BE2C (cell line): Measurements from ENCODE around the gene RAB40C.

ENCODE experiments used
- DNase-seq: peaks from one replicate; pipeline ENCODE4 v3.0.0-alpha.2; 2020
- H3K27me3 ChIP-seq: fragments of 250-450 bp; sonication (Bioruptor Pico); 2 replicates; pipeline ENCODE4 v1.5.1; 2020; ENCODE audit warnings: mild to moderate bottlenecking
- H3K36me3 ChIP-seq: fragments of 250-450 bp; sonication (Bioruptor Pico); 2 replicates; pipeline ENCODE4 v1.5.1; 2020; ENCODE audit warnings: mild to moderate bottlenecking
- H3K4me1 ChIP-seq: fragments of 250-450 bp; sonication (Bioruptor Pico); 2 replicates; pipeline ENCODE4 v1.5.1; 2020
- H3K4me3 ChIP-seq: 2 replicates; pipeline ENCODE4 v1.5.1; 2011; ENCODE audit warnings: low read depth, low read length
- H3K9me3 ChIP-seq: fragments of 250-450 bp; sonication (Bioruptor Pico); 2 replicates; pipeline ENCODE4 v1.5.1; 2020
- TF ChIP-seq, protein P1 (sequence below): IDR thresholded peaks from 2 replicates; pipeline ENCODE4 v1.5.1; 2012; ENCODE audit warnings: mild to moderate bottlenecking, low read depth, low read length

Gene RAB40C

DNA sequence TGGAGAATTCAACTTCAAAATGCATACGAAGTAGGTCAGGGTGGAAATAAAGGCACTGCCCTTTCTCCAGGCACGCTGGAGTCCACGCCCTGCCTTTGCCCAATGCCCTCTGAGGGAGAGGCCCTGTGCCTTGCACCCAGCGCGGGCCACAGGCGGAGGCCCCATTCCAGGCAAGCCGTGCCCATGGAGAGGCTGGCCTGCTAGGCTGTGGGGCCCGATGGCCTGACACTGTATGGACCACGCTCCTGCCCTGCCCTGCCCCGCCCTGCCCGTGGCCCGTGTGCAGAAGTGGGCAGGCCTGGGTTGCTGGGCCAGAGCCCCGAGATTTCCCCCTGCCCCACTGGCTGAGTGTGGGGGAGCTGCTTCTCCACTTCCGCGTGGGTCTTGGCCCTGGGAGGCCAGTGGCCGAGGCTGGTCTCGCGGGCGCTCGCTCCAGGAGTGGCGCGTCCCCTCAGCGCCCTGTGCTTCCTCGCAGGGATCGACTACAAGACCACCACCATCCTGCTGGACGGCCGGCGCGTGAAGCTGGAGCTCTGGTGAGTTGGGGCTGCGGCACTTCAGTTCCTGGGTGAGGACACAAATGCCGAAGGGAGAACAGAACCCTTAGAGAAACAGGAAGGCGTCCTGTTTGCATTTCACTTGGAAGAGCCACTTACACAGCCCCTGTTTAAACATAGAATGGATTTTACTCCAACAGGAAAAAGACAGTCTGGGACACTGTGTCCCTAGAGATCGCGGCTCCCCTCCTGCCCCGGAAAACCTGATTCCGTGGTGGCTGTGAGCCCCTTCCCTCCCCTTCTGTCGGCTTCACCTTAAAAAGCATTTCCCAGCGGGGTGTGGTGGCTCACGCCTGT, 27.1 kb downstream of the RAB40C start:
- DNase-seq: no peak
- H3K9me3 ChIP-seq: no peaks in the 10 kb centered on the region
- peaks cover 4% of the 10 kb centered on the region; the same call in 1 of the 2 replicates for H3K27me3 ChIP-seq
- TF ChIP-seq, protein P1, sequence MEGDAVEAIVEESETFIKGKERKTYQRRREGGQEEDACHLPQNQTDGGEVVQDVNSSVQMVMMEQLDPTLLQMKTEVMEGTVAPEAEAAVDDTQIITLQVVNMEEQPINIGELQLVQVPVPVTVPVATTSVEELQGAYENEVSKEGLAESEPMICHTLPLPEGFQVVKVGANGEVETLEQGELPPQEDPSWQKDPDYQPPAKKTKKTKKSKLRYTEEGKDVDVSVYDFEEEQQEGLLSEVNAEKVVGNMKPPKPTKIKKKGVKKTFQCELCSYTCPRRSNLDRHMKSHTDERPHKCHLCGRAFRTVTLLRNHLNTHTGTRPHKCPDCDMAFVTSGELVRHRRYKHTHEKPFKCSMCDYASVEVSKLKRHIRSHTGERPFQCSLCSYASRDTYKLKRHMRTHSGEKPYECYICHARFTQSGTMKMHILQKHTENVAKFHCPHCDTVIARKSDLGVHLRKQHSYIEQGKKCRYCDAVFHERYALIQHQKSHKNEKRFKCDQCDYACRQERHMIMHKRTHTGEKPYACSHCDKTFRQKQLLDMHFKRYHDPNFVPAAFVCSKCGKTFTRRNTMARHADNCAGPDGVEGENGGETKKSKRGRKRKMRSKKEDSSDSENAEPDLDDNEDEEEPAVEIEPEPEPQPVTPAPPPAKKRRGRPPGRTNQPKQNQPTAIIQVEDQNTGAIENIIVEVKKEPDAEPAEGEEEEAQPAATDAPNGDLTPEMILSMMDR: no peak
- peaks cover 7% of the 10 kb centered on the region for H3K4me1 ChIP-seq
- H3K4me3 ChIP-seq: no peak overlapping the region
- no peaks in the 10 kb centered on the region for H3K36me3 ChIP-seq

DNA sequence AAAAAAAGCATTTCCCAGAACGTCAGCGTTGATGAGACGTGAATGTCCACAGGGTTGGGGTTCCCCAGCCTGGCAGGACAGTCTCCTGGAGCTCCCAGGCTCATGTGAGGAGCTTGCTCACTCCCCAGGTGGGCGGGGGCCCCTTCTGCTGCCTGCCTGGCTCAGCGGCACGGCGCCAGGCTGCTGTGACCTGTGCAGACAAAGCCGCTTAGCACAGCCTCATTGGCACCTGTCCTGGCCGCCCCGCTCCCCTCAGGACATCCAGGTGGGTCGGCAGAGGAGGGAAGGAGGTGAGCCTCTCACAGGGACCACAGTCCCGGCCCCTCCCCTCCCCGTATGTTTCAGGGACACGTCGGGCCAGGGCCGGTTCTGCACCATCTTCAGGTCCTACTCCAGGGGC, 28.0 kb downstream of the RAB40C start:
- TF ChIP-seq, protein P1: no peak
- H3K9me3 ChIP-seq: no peaks in the 10 kb centered on the region
- no peak overlapping the region for H3K4me3 ChIP-seq
- no peaks in the 10 kb centered on the region for H3K36me3 ChIP-seq
- peaks cover 4% of the 10 kb centered on the region; the same call in 1 of the 2 replicates for H3K27me3 ChIP-seq
- H3K4me1 ChIP-seq: peaks cover 10% of the 10 kb centered on the region
- DNase-seq: no peak

DNA sequence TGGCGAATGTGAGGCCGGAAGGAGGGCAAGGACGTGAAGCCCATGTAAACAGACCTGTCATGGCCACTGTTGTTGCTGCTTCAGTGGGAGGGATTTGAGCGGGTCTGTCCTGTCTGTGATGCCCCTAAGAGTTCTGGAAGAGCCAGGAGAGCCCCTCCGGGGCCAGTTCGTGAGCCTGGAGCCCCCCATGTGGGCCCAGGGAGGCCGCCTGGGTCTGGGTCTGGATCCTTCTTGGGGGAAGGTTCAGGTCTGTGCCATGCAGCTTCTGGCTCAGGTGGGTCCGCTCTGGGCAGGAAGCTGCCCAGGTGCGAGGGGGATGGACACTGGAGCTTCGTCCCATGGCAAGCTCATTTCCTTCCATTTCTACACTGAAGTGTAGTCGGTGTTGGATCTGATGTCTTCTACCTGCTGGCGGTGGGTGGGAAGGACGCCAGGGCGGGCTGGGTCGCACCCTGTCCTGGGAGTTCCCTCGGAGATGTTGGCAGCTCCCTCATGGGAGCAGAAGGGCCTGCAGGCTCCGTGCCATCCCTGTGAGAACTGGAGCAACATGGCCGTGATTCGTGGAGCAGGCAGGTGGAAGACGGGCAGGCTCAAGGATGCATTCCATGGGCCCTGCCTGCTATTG, 29.7 kb downstream of the RAB40C start:
- DNase-seq: no peak
- H3K4me3 ChIP-seq: no peak overlapping the region
- H3K27me3 ChIP-seq: peaks cover 4% of the 10 kb centered on the region; the same call in 1 of the 2 replicates
- H3K4me1 ChIP-seq: peaks cover 18% of the 10 kb centered on the region
- TF ChIP-seq, protein P1: no peak
- no peaks in the 10 kb centered on the region for H3K36me3 ChIP-seq
- no peaks in the 10 kb centered on the region for H3K9me3 ChIP-seq

DNA sequence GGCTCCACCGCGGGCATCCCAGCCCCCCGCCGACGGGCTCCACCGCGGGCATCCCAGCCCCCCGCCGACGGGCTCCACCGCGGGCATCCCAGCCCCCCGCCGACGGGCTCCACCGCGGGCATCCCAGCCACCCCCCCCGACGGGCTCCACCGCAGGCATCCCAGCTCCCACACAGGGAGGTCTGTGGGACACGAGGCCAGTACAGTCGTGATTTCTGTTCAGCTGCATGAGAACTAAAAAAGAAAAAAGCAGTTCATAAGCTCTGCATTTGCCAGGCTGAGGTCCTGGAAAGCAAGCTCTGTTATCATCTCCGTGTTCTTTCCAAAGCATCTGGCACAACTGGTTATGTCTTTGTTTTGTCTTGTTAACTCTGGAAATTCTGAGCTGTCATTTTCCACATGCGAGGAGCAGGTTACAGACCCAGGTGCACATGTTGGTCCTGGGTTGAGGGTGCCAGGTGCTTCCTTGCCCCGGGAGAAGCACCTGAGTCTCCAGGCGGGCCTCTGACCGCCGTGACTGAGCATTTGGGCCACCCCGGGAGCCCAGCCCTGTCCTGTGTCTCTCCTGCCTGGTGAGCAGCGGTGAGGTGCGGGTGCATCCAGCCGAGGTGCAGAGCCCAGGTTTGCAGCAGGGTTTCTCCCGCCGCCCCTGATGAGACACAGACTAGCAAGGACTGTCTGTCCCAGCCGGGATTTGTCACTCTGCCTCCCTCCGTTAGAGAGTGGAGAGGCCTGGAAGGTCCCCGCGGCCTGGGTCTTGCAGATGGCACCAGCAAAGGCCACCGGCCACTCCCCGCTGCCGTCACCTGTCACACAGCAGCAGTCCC, 31.0 kb downstream of the RAB40C start:
- TF ChIP-seq, protein P1: no peak
- H3K36me3 ChIP-seq: no peaks in the 10 kb centered on the region
- no peaks in the 10 kb centered on the region for H3K9me3 ChIP-seq
- H3K4me1 ChIP-seq: peaks cover 25% of the 10 kb centered on the region
- H3K4me3 ChIP-seq: no peak overlapping the region
- no peak for DNase-seq
- H3K27me3 ChIP-seq: peaks cover 4% of the 10 kb centered on the region; the same call in 1 of the 2 replicates

DNA sequence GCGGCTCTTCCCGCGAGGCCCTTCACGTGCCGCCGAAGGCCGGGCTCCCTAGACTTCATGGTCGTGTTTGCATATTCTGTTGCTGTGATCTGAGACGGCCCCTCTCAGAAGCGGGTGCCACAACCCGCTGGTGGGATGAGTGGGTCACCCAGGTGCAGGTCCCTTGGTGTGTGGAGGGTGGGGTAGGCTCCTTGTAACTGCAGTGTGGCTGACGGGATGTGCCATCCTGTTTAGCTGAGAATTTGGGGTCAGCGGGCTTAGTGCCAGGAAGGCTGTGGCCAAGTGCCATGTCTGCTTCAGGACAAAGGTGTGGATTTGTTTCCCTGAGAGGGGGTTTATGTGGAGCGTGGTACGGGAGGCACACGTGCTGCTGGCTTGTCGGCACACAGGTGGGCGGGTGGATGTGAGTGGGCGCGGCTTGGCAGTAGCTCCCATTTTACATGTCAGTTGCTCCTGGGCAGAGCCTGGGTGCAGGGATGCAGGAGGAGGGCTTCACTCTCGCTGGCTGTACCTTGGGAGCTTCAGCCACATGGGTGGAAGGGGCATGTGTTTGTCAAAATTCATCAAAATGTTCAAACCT, 31.8 kb downstream of the RAB40C start:
- Histone ChIP-seq H3K27me3 (peaks cover 4% of the 10 kb centered on the region; the same call in 1 of the 2 replicates), H3K36me3 (no peaks in the 10 kb centered on the region), H3K9me3 (no peaks in the 10 kb centered on the region), H3K4me3 (no peak overlapping the region), H3K4me1 (peaks cover 25% of the 10 kb centered on the region)
- TF ChIP-seq, protein P1: no peak
- DNase-seq: no peak
